Measurements from ENCODE around the gene HDAC1. TPM values are rescaled to one million over a fixed set of nuclear protein-coding genes. Genes with fewer than 3 reads are reported as not detected.

The HDAC1 gene
- total RNA-seq, 1 experiment from 2014 or later, result 171 TPM

- DNase-seq (ENCODE audit: low read depth), result no peak
Observed at GRCh38 chr1:32330558-32331151, 38.8 kb downstream of the HDAC1 start.

GRCh38 chr1:32331549-32331948 lies 39.7 kb downstream of the HDAC1 start:
- DNase-seq (ENCODE audit: low read depth), result no peak

- peak; percentile 60 for DNase-seq (ENCODE audit: low read depth)
Observed at GRCh38 chr1:32332290-32333079, 40.6 kb downstream of the HDAC1 start.

DNA sequence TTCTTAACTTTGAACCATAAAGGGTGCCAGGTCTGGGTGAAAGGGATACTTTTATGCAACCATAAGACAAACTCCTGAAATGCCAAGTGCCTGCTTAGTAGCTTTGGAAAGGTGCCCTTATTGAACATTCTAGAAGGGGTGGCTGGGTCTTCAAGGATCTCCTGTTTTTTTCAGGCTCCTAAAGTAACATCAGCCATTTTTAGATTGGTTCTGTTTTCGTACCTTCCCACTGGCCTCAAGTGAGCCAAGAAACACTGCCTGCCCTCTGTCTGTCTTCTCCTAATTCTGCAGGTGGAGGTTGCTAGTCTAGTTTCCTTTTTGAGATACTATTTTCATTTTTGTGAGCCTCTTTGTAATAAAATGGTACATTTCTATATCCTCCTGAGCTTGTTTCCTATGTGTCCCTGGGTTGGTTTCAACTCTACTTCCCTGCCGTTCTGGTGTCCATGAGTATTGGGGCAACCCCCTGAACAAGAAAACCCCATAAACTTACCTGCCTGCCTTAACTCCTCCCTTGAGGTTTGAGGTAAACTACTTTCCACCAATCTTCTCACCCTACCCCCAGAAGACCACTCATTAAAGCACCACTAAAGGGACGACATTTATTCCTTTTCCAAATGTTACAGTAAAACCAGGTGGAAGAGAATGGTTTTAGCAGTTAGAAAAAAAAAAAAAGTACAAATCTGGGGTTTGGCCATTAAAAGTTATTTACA lies 41.5 kb downstream of the HDAC1 start:
- DNase-seq (ENCODE audit: low read depth), result no peak

DNA sequence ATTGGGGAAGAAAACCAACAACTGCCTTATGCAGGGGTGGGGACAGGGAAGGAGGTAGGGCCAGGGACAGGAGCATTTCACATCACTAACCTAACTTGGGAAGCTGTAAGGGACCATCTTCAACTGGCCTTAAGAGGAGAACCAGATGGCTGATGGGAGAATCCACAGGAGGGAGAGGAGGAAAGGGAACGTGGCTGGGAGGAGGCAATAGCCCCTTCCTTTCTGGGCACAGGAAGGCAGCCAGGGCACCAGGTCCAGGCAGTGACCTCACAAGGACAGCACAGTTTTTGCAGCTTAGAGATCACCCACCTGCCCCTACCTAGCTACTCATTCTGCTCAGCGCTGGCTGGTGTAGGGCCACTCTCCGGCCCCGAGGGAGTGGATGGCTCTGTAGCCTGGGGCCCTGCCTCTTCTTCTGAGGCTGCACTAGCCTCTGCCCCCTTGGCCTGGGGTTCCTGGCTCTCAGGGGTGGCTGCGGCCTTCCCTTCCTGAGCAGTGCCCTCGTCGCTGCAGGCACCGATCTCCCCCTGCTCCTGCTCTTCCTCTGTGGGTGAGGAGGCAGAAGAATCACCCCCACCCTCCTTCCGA lies 42.5 kb downstream of the HDAC1 start:
- no peak for DNase-seq (ENCODE audit: low read depth)

- peak; percentile 49 for DNase-seq (ENCODE audit: low read depth)
Observed at GRCh38 chr1:32334864-32335534, 43.1 kb downstream of the HDAC1 start.

DNA sequence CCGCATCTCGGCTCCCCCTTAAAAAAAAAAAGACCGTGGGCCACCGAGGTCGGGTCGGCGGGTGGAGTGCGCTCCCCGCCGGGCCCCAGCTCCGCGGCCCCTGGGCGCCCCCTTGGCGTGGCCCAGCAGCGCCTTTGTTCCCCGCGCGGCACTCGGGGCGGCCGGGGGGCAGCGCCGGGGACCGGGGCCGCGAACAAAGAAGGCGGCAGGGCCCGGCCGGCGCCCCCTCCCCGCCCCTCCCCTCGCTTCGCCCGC lies 43.6 kb downstream of the HDAC1 start:
- no peak for DNase-seq (ENCODE audit: low read depth)

- peak; percentile 62 for DNase-seq (ENCODE audit: low read depth)
Observed at GRCh38 chr1:32335790-32336590, 44.1 kb downstream of the HDAC1 start, which contains the start of gene MARCKSL1. MARCKSL1 (minus strand) TSS chr1:32336233; CDS start chr1:32336033, 200 bp downstream.

DNA sequence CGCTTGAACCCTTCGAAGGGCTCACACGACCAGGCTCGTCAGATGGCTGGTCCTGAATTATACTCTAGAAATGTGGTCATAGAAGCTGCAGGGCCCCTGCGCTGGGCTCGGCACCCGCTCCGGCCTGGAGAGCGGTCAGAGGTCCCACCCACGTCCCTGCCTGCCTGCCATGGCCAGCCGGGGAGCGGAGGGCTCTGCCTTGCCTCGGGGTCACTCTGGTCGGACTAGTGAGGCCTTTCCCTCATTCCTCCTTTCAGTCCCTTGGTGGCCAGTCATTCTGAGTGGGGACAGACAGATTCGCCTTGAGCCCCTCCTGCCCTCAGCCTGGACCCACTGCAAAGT lies 44.7 kb downstream of the HDAC1 start:
- no peak for DNase-seq (ENCODE audit: low read depth)

GRCh38 chr1:32336963-32337675 lies 45.2 kb downstream of the HDAC1 start:
- DNase-seq (ENCODE audit: low read depth), result peak; percentile 83

DNA sequence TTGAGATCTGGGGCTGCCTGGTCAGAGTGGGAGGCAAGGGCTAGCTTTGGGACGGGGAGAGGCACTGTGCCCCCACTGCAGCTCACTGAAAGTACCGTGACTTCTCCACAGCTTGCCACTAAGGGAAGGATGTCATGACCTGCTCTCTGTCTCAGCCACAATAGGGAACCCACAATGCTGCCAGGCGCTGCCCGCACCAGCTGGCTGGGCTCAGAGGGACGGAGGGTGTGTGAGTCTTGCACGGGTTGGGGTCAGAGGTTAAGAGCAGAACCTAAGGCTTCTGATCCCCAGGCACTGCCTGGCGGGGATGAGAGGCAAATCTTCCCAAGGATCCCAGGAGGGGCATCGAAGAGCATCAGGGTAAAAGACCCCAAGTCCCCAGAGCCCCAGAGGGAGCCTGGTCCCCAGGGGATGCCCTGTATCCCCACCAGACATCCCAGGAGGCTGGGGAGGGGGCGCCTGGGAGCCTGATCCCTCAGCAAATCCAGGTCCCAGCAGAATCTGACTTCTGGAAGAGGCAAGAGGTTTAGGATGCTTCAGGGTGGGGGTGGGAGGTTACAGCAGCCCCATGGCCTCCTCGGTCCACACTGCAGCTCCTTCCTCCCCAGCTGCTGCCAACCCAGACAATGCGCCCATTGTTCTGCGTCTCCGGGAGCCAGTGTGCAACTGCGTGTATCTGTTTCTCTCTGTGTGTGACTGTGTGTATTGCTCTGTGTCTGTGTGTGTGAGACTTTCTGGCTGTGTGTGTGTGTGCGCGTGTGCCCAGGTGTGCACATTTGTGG lies 46.2 kb downstream of the HDAC1 start:
- no peak for DNase-seq (ENCODE audit: low read depth)

DNA sequence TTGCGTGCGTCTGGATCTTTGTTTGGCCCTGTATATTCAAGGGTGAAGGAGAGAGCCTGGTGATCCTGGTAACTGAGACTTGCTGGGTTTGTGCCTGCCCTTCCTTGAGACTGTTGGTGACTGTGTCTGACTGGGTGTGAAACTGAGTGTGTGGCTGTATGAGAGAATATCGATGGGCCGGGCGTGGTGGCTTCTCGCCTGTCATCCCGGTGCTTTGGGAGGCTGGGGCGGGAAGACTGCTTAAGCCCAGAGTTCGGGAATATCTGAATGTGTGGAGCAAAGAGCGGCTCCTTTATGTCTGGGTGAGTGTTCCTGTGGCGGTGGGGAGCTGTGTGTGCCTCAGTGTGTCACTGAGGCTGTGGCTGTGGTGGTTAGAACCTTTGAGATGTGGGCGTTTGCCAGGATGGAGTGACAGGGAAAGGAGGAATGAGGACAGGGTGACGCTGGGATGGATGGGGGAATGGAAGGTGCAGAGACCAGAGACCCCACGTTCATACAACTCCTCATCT lies 46.8 kb downstream of the HDAC1 start:
- DNase-seq (ENCODE audit: low read depth), result no peak

- peak; percentile 66 for DNase-seq (ENCODE audit: low read depth)
Observed at GRCh38 chr1:32339363-32339978, 47.6 kb downstream of the HDAC1 start.

DNA sequence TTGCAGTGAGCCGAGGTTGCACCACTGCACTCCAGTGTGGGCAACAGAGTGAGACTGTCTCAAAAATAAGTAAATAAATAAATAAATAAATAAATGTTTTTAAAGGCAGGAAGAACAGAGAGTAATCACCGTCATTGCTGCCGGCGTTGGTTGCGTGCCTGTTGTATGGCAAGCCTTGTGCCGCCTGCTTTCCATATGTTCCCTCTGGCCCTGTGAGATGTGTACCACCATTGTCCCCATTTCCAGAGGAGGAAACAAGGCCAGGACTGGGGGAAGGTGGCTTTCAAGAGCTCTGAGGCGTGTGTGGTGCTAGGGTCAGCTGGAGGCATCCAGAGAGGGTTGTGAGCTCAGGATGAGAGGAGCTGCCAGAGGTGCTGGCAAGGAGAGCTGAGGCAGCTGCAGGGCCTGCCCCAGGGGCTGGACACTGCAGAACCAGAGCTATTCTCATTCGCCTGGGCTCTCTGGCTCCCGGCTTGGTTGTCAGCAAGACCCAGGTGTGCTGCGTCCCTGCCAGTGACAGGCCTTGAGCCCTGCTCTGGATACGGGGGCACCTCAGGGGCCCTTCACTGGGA lies 49.4 kb downstream of the HDAC1 start:
- DNase-seq (ENCODE audit: low read depth), result no peak

DNA sequence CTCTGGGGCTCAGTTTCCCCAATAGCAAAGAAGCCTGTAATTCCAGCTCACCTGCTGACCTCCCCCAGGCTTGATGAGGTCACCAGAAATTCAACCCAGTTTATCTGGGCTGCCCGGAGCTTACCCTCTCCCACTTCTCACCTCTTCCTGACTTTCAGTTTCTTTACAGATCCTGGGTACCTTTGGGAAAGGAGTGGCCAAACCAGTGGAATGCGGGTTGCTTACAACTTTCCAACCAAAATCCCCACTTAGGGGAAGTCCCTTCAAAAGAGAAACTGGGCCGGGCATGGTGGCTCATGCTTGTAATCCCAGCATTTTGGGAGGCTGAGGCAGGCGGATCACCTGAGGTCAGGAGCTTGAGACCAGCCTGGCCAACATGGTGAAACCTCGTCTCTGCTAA lies 50.1 kb downstream of the HDAC1 start:
- peak; percentile 70 for DNase-seq (ENCODE audit: low read depth)

GRCh38 chr1:32342704-32343103 lies 50.8 kb downstream of the HDAC1 start:
- no peak for DNase-seq (ENCODE audit: low read depth)

- peak; percentile 61 for DNase-seq (ENCODE audit: low read depth)
Observed at GRCh38 chr1:32345289-32345827, 53.5 kb downstream of the HDAC1 start.

GRCh38 chr1:32346532-32347157 lies 54.8 kb downstream of the HDAC1 start:
- no peak for DNase-seq (ENCODE audit: low read depth)

All from M059J (cell line).